Measurements from ENCODE around the gene PRDM12. TPM values are rescaled to one million over a fixed set of nuclear protein-coding genes. Genes with fewer than 3 reads are reported as not detected.

PRDM12 gene
- total and polyA plus RNA-seq, 7 donors = 0.03 to 0.17 (median 0.06) TPM; not detected in 4

- H3K9me3 ChIP-seq = no peaks in the 10 kb centered on the region
- ATAC-seq (peak in 1 of 4 donors; percentile 6), DNase-seq (no peak)
- 2 to 6% (median 5%) methylated on average over 8 of the region's 8 CpGs for WGBS, 3 donors
- H3K27ac ChIP-seq = peak overlapping the region; percentile 65
- H3K27me3 ChIP-seq (ENCODE audit: insufficient read depth in 3 of 3, low read length in 2 of 3) = no peaks in the 10 kb centered on the region
- H3K4me1 ChIP-seq = peaks cover 10% of the 10 kb centered on the region
- no peak for TF ChIP-seq CTCF (IDR thresholded peaks at IDR 0.05)
- peak overlapping the region; percentile 82 for H3K4me3 ChIP-seq
- peaks cover 4 to 28% of the 10 kb centered on the region in 2 donors for H3K36me3 ChIP-seq (ENCODE audit: insufficient read depth in 1 of 2, low read depth in 1 of 2)
- intact Hi-C loops (cut with DNase I) = no loop called here
Observed at GRCh38 chr9:130693101-130693425, 28.7 kb downstream of the PRDM12 start.

GRCh38 chr9:130693426-130694191 lies 29.2 kb downstream of the PRDM12 start, which contains the start of gene EXOSC2:
Gene EXOSC2, plus strand, starts transcription at chr9:130693780. Its CDS starts 12 bp downstream, at chr9:130693792.
- ATAC-seq (peak; percentile 96 to 98 (median 98)), DNase-seq (peak; percentile 99)
- intact Hi-C loops (cut with DNase I) = no loop called here
- peaks cover 10% of the 10 kb centered on the region for H3K4me1 ChIP-seq
- no peaks in the 10 kb centered on the region for H3K9me3 ChIP-seq
- peak within 1 kb of the TSS; percentile 82 for H3K4me3 ChIP-seq
- no peaks in the 10 kb centered on the region for H3K27me3 ChIP-seq (ENCODE audit: insufficient read depth in 3 of 3, low read length in 2 of 3)
- no peak for TF ChIP-seq CTCF (IDR thresholded peaks at IDR 0.05)
- H3K27ac ChIP-seq = peak within 1 kb of the TSS; percentile 66
- 1% methylated on average over 40 of the region's 40 CpGs for WGBS, 3 donors
- peaks cover 4 to 33% of the 10 kb centered on the region in 2 donors for H3K36me3 ChIP-seq (ENCODE audit: insufficient read depth in 1 of 2, low read depth in 1 of 2)

DNA sequence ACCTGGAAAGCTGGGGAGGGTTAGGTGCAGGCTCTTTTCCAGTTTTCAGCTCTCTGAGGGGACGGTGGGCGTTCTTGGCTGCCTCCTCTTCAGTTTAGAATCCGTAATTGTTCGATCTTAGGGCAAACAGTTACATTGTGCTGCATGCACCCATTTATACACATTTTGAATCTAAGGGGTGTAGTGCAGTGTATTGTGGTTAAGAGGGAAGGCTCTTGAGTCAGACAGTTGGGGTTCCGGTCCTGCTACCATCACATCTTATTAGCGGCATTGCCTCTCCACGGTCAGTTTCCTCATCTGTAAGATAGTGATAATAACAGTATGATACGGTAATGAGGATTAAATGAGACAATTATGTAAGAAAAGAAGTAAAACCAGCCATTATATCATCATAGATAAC lies 29.8 kb downstream of the PRDM12 start:
- Histone ChIP-seq H3K36me3 (ENCODE audit: insufficient read depth in 1 of 2, low read depth in 1 of 2) (peaks cover 7 to 39% of the 10 kb centered on the region in 2 donors), H3K27me3 (ENCODE audit: insufficient read depth in 3 of 3, low read length in 2 of 3) (no peaks in the 10 kb centered on the region), H3K4me1 (peaks cover 10% of the 10 kb centered on the region), H3K27ac (no peak overlapping the region), H3K9me3 (no peaks in the 10 kb centered on the region), H3K4me3 (peak overlapping the region; percentile 82)
- 0 to 1% (median 1%) methylated on average over 8 of the region's 8 CpGs for WGBS, 3 donors
- DNase-seq = no peak
- TF ChIP-seq CTCF (IDR thresholded peaks at IDR 0.05) = no peak
- intact Hi-C loops (cut with DNase I) = no loop called here
- no peak for ATAC-seq

DNA sequence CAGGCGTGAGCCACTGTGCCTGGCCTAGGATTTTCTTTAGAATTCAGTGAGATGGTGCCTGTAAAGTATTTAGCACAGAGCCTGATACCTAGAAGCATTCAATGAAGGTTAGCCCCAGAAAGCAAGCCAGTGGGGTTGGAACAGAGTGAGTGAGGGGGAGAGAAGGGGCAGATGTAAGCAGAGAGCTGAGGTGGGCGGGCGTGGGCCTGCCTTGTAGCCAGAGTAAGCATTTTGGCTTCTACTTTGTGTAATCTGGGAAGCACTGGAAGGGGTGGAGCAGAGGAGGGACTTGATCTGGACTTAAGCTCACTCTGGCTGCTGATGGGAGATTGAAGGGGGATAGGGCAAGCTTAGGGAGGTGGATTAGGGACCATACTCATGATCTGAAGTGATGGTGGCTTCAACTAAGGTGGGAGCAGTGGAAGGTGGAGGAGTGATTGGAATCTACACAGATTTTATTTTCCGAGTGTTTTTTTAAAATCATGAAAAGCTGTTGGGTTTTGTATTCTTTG lies 31.8 kb downstream of the PRDM12 start:
- DNase-seq (no peak), ATAC-seq (no peak)
- Histone ChIP-seq H3K9me3 (no peaks in the 10 kb centered on the region), H3K4me3 (no peak overlapping the region), H3K27me3 (ENCODE audit: insufficient read depth in 3 of 3, low read length in 2 of 3) (no peaks in the 10 kb centered on the region), H3K36me3 (ENCODE audit: insufficient read depth in 1 of 2, low read depth in 1 of 2) (peaks cover 9 to 57% of the 10 kb centered on the region in 2 donors), H3K4me1 (peaks cover 10% of the 10 kb centered on the region), H3K27ac (no peak overlapping the region)
- intact Hi-C loops (cut with DNase I) = no loop called here
- WGBS, 3 donors = 91 to 94% (median 94%) methylated on average over 4 of the region's 4 CpGs
- no peak for TF ChIP-seq CTCF (IDR thresholded peaks at IDR 0.05)
